GM18861 (cell line): Measurements from ENCODE around the gene GFI1.
A peak's percentile ranks its signal among the peaks of the same experiment; 100 is the strongest.

Source experiments
- ATAC-seq: cut with Tn5 transposase; IDR thresholded peaks from one replicate; pipeline ENCODE4 v1.9.1; 2021; ENCODE audit not compliant: unreplicated experiment

GFI1 gene

DNA sequence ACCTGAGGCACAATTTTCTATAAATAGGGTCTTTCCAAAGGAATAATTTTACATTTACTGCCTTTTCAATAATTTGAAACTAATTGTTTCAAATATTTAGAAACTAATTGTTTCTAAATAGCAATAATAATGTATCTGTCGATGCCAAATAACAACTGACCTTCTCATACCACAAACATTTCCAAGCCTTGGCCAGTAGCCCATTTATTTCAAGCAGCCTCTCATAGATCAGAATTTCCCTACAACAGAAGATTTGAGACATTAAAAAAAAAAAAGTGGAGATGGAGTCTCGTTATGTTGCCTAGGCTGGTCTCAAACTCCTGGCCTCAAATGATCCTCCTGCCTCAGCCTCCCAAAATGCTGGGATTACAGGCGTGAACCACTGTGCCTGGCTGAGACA is 2.1 kb upstream of the GFI1 start:
- no peak for ATAC-seq

DNA sequence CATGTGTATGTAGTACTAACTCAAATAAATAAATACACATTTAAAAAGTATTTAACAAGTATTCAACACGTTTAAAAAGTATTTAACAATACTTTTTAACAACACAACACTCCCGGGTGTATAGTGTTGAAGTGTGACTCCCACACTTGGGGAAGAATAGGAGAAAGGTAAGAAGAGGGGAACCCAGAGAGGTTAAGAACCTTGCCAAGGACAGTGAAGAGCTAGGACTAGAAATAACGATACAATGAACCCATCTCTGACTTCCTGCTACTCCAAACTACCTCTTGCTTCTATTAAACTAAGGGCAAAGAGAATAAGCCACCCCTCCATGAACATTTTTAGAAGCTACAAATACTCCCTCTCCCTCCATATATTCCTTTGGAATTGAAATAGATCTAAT is 1.7 kb upstream of the GFI1 start:
- ATAC-seq: no peak

- ATAC-seq: no peak
Observed at GRCh38 chr1:92487078-92487605, 417 bp upstream of the GFI1 start.

DNA sequence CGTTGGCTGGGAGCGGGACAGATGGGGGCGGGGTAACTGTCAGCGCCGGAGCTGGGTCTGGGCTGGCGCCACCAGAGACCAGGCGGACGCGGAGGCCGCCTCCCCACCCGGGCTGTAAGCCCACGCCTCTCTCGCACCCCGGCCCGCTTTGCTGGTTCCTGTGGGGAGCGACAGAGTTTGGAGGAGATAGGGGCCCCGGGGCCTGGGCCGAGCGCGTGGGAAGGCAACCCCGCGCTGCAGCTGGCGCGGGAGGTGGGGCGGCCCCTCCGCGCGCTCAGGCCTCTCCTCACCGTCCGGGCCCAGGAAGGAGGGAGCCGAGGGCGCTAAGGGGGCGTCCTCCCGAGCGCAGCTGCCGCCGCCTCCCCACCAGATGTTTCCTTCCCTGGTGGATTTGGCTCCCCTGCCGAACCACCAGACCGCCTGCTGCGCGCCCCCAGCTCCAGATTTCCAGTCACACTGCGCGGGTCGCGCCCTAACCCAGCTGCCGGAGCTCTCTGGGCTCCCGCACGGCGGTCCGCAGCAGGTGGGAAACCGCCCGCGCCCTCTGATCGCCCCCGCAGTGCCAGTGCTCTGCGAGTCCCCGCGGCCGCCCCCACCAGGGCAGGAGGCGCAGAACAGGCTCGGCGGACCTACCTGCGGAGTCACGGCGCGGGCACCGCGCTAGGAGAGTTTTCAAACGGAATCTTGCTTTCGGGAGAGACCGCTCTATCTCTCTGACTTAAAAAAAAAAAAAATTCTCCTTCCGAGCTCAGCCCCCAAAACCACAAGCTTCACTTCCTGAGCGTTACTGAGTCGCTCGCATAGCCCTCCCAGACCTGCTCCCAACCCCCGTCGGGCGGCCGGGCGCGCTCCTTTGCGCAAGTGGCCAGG is 1.1 kb downstream of the GFI1 start:
- peak; percentile 44 for ATAC-seq

DNA sequence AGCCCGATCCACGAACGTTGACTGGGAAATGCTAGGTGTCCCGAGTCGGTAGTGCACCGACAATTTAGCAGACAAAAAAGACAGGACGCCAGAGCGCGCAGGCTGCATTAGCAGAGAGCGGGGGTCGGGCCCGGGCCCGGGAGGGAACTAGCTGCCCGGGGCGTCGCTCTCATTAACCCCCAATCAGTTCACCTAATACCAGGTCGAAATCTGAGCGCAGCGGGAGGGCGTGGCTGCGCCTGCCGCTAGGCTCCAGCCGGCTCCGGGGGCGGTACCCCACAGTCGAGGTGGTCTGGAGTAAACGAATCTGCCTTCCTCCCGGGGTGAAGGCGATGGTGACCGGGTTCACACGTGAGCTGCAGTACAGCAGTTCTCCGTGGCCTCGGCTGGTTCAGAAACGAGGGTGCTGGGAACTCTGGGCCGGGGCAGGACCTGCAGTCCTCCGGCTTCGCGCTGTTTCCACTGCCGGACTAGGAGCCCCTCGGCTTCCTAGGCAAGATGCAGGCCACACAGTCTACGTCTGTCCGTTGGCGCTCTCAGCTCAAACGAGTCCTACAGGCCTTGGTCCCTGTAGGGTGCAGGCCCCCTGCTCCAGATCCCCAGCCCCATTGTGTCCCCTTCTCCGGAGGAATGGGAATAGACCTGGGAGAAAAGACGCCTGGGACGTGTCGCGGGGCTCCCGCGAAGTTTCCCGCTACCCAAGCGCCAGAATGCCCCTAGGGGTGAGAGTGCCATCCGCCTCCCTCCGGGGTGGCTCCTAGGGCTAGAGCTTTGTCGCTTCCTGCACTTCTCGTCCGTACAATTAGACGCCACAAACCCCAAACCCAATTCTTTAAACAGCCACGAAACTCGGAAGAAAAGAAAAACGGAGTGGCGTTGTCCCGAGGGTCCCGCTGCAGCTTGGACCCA is 2.0 kb downstream of the GFI1 start:
- peak; percentile 28 for ATAC-seq

GRCh38 chr1:92483610-92484471 is 2.9 kb downstream of the GFI1 start:
- no peak for ATAC-seq

GRCh38 chr1:92482665-92483609 is 3.8 kb downstream of the GFI1 start:
- no peak for ATAC-seq

DNA sequence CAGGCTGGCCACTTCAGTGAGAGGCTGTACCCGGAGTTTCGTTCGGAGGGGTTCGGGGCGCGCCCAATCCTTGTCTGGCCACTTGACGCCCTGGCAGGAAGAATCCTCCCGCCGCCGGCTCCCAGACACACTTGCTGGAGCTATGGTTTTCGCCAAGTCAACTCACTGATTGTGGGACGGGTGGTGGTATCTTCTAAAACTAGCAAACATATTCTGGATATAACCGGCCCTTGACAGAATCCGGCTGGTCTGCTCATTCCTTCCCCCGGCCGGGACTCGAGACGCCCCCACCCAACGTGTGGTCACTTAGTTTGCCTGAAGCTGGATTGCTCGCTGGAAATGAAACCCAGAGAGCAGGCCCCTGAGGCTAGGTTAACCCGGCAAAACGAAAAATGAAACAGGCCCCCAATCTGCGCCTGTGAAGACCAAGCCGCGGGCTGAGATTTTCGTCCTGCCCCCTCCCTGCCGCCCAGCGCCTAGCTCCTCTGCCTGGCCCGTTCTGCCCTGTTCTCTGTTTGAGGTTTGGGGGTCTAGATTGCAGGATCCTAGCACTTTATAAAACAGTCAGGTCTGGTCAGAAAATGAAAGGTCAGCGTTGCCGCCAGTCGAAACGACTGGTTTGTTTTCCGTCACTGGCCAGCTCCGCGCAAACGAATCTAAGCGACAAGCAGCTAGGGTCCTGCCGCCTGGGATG is 4.6 kb downstream of the GFI1 start:
- no peak for ATAC-seq

- no peak for ATAC-seq
Observed at GRCh38 chr1:92481599-92481925, 5.2 kb downstream of the GFI1 start.

DNA sequence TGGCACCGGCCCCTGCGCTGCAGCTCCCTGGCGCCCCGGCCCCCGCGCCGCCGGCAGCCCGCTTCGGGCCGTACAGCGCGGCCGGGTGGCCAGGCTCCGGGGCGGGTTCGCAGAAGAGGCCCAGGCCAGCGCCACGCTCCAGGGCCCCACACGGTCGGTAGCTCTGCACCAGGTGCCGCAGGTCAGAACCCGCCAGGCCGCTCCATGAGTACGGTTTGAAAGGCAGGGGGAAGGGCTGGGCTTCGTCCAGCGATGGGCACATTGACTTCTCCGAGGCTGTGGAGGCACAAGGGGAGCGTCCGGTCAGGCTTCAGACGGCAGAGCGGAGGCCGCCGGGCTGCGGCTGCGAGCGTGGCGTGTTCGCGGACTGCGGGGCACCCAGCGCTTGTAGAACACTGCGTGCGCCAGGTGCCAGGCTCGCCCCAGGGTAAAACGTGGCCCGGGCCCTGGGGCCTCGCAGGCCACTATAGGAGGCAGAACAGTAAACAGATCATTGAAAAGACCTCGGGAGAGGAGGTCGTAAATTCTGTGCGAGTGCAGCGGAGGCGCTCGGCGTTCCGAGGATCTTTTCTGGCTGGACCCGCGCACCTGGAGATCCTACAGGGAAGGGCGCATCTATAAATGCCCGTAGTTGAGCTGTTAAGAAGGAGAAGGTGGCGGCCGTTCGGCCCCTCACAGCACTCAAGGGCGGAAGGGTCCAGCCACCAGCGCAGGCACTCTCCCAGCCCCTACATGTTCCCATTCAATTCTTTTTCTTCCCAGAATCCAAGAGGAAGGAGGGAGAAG is 5.7 kb downstream of the GFI1 start:
- ATAC-seq: no peak

DNA sequence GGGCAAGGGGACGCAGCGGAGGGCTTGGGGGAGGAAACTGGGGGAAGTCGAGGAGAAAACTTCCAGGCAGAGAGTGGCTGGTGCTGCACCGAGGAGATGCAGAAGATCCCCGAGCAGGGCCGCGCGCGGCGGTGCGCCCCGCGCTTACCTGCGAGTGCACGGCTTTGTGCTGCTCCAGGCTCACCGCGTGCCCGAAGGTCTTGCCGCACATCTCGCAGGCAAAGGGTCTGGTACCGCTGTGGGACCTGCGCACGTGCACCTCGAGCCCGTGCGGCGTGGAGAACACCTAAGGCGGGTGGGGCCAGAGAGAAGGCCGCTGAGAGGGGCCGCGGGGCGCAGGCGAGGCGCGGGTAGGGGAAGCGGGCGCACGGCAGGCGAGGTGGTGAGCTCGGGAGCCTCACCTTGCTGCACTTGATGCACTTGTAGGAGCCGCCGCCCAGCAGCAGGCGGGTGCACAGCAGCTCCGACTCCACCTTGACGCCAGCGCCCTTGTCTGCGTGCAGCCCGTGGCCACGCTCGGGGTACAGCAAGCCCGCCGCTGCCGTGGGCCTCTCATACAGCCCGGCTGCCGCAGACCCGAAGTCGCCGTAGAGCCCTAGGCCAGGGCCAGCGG is 6.4 kb downstream of the GFI1 start:
- no peak for ATAC-seq

DNA sequence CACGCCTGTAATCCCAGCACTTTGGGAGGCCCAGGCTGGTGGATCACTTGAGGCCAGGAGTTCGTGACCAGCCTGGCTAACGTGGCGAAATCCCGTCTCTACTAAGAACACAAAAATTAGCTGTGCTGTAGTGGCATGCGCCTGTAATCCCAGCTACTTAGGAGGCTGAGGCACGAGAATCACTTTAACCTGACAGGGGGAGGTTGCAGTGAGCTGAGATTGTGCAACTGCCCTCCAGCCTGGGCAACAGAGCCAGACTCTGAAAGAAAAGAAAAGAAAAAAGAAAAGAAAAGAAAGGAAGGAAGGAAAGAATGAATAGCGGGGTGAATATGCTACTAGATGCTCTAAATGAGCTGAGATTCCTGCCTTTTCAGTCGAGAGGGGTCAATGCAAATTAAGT is 7.1 kb downstream of the GFI1 start:
- no peak for ATAC-seq

GRCh38 chr1:92478393-92478792 is 8.3 kb downstream of the GFI1 start:
- no peak for ATAC-seq

GRCh38 chr1:92476071-92476631 is 10.6 kb downstream of the GFI1 start:
- ATAC-seq: peak; percentile 44

GRCh38 chr1:92475029-92475428 is 11.7 kb downstream of the GFI1 start:
- ATAC-seq: no peak

DNA sequence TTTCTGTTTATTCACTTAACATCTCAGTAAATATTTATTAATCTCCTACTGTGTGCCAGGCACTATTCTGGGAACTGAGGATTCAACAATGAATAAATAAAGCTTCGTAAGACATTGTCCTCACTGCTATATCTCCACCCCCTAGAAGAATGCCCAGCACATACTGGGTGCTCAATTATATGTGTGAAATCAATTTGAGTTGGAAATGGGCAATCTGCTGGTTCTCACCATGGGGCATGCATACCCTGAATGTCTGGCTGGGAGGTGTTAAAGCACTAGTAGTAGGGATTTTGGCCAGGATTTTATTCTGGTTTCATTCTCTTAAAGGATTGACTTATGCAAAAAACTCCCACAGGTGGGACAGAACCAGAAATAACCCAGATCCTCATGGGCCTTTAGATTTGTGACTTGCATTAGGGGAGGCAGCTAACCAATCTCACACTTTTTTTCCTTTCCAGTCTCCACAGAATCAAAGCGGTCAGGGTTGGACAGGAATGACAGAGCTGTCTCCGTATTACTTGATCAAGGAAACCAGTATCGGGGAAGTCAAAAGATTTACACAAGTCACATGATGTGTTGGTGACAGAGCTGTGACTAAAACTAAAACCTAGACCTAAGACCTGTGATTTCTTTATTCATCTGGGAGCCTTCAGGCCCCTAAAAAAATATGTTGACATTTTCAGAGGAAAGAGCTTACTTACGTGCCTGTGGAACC is 12.8 kb downstream of the GFI1 start:
- peak; percentile 47 for ATAC-seq

- ATAC-seq: no peak
Observed at GRCh38 chr1:92470216-92470615, 16.5 kb downstream of the GFI1 start.
